Inflammatory macrophage (primary cell): ENCODE measurements around the gene TXNL4B.
A peak's percentile ranks its signal among the peaks of the same experiment; 100 is the strongest.
"Not testable (repeated sequence)": the region's sequence is repeated elsewhere in the genome, so short reads cannot be mapped to it uniquely, and the experiment has no call there.

Experiments
- DNase-seq, 2 donors: peaks; one replicate each; pipeline ENCODE4 v3.0.0-alpha.2; 2020 to 2022

The TXNL4B gene

GRCh38 chr16:72072514-72073342, 20.7 kb downstream of the TXNL4B start:
- no peak for DNase-seq

GRCh38 chr16:72068930-72069329, 24.5 kb downstream of the TXNL4B start:
- DNase-seq, result no peak

GRCh38 chr16:72066747-72067146, 26.7 kb downstream of the TXNL4B start:
- peak; percentile 28 to 37 for DNase-seq

- DNase-seq, result no peak
Measured at GRCh38 chr16:72064361-72064894, 29.0 kb downstream of the TXNL4B start.

- no peak for DNase-seq
Measured at GRCh38 chr16:72061564-72061963, 31.9 kb downstream of the TXNL4B start.

- no peak for DNase-seq
Measured at GRCh38 chr16:72060405-72060804, 33.0 kb downstream of the TXNL4B start.

GRCh38 chr16:72059060-72059459, 34.4 kb downstream of the TXNL4B start:
- DNase-seq, result not testable (repeated sequence)

- not testable (repeated sequence) for DNase-seq
Measured at GRCh38 chr16:72057313-72057712, 36.1 kb downstream of the TXNL4B start.

GRCh38 chr16:72055911-72056310, 37.5 kb downstream of the TXNL4B start:
- no peak for DNase-seq

GRCh38 chr16:72054254-72054847, 39.1 kb downstream of the TXNL4B start, which contains the start of gene HP:
Gene HP (plus strand): TSS chr16:72054505. CDS start chr16:72054653, 148 bp downstream.
- peak in 1 of 2 donors; percentile 29 for DNase-seq

GRCh38 chr16:72051818-72052217, 41.6 kb downstream of the TXNL4B start:
- DNase-seq, result peak; percentile 75 to 85

- peak; percentile 44 to 49 for DNase-seq
Measured at GRCh38 chr16:72050769-72051464, 42.5 kb downstream of the TXNL4B start.

GRCh38 chr16:72049110-72049509, 44.3 kb downstream of the TXNL4B start:
- DNase-seq, result no peak

GRCh38 chr16:72044825-72045359, 48.5 kb downstream of the TXNL4B start:
- no peak for DNase-seq

GRCh38 chr16:72044296-72044695, 49.1 kb downstream of the TXNL4B start:
- no peak for DNase-seq

- no peak for DNase-seq
Measured at GRCh38 chr16:72043539-72043938, 49.9 kb downstream of the TXNL4B start.

- DNase-seq, result no peak
Measured at GRCh38 chr16:72043058-72043457, 50.4 kb downstream of the TXNL4B start.

- DNase-seq, result no peak
Measured at GRCh38 chr16:72042157-72042660, 51.2 kb downstream of the TXNL4B start.

- DNase-seq, result no peak
Measured at GRCh38 chr16:72036098-72036497, 57.3 kb downstream of the TXNL4B start.
